ENCODE measurements around the gene JMJD6. TPM values are rescaled to one million over a fixed set of nuclear protein-coding genes. Genes with fewer than 3 reads are reported as not detected.

Gene JMJD6
- total and polyA plus RNA-seq, 9 of the 15 experiments (the other 6 are each of a cell fraction or from before 2014, with no cell fraction given), result 2.5 to 52.3 (median 36.3) TPM

DNA sequence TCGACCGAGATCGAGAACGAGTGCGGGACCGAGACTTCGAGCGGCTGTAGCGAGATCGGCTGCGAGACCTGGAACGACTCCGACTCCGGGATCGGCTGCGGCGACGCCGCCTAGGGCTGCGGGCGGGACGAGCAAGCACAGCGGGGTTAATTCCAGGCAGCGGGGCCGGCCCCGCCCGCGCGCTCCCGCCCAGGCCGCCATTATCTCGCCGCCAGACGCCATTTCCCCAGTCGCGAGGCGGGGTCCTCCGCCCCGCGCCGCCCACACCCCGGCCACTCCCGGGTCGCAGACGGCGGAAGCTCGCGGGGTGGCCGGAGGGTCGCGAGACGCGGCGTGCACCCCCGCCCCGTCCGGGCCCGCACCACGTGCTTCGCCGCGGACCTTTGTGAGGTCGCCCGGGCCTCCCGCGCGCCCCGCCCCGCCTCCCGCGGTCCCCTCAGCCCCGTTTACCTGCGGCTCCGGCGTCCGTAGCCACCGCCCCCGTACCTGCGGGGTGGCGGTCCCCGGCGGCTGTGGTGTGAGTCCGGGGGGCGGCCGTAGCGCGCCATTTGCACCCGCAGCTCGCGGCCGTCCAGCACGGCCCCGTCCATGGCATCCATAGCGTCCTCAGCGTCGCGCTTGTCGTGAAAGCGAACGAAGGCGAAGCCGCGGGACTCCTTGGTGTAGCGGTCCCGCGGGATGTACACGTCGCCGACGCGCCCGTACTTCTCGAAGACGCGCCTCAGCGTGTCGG, 10.1 kb upstream of the JMJD6 start (continued):
- no peak for TF ChIP-seq ZNF274 (IDR thresholded peaks at IDR 0.05; ENCODE audit: borderline replicate concordance, low read depth, low read length)
- peak; percentile 83; the same call in 1 of the 2 replicates for TF ChIP-seq HBP1 (CRISPR knock-in tag; IDR thresholded peaks at IDR 0.05)
- no peak; the same call in none of the 2 replicates for TF ChIP-seq CHD2 (IDR thresholded peaks at IDR 0.05; ENCODE audit: low read depth, low read length)
- no peak for TF ChIP-seq MCM3 (IDR thresholded peaks at IDR 0.05)
- TF ChIP-seq RBM34 (IDR thresholded peaks at IDR 0.05; ENCODE audit: borderline replicate concordance, insufficient read depth, low read length), result no peak
- TF ChIP-seq PATZ1 (CRISPR knock-in tag; IDR thresholded peaks at IDR 0.05; ENCODE audit: borderline replicate concordance), result no peak
- TF ChIP-seq ZNF316 (IDR thresholded peaks at IDR 0.05), result no peak
- no peak for TF ChIP-seq GTF2A2 (tag; IDR thresholded peaks at IDR 0.05)
- TF ChIP-seq, protein P1, sequence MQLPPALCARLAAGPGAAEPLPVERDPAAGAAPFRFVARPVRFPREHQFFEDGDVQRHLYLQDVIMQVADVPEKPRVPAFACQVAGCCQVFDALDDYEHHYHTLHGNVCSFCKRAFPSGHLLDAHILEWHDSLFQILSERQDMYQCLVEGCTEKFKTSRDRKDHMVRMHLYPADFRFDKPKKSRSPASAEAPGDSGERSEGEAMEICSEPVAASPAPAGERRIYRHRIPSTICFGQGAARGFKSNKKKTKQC (CRISPR knock-in tag; IDR thresholded peaks at IDR 0.05), result no peak; the same call in 1 of the 2 replicates
- 0 out of 2 replicates have a peak, but pooled peaks have one; percentile 8 for TF ChIP-seq REST (IDR thresholded peaks at IDR 0.05; ENCODE audit: borderline replicate concordance)
- peak; percentile 28; the same call in 1 of the 2 replicates for TF ChIP-seq REST (CRISPR knock-in tag; IDR thresholded peaks at IDR 0.05; ENCODE audit: low read depth)
- TF ChIP-seq FOXM1 (IDR thresholded peaks at IDR 0.05; ENCODE audit: low read depth), result no peak
- no peak for TF ChIP-seq FOXM1 (CRISPR knock-in tag; IDR thresholded peaks at IDR 0.05; ENCODE audit: low read depth)
- 0 out of 2 replicates have a peak, but pooled peaks have one; percentile 20 for TF ChIP-seq HDAC2 (IDR thresholded peaks at IDR 0.05)
- no peak for TF ChIP-seq MTF1 (CRISPR knock-in tag; IDR thresholded peaks at IDR 0.05; ENCODE audit: borderline replicate concordance)
- no peak for TF ChIP-seq SREBF2 (CRISPR knock-in tag; IDR thresholded peaks at IDR 0.05)
- no peak for TF ChIP-seq ZNF263 (CRISPR knock-in tag; IDR thresholded peaks at IDR 0.05; ENCODE audit: borderline replicate concordance)
